KMS-11 (cell line): ENCODE data around the gene GCKR.
"Not testable (repeated sequence)": the region's sequence is repeated elsewhere in the genome, so short reads cannot be mapped to it uniquely, and the experiment has no call there.

Experiments
- H2AFZ ChIP-seq: fragments of 200-600 bp; sonication (generic); 2 replicates; pipeline ENCODE4 v1.6.1; 2016; ENCODE audit warnings: antibody characterized with exemption, mixed run types, low read depth
- H3K27ac ChIP-seq: fragments of 200-600 bp; sonication (generic); 2 replicates; pipeline ENCODE4 v1.6.1; 2016; ENCODE audit warnings: mild to moderate bottlenecking, mixed run types
- H3K27me3 ChIP-seq: fragments of 200-600 bp; sonication (generic); 2 replicates; pipeline ENCODE4 v1.6.1; 2017; ENCODE audit warnings: mild to moderate bottlenecking, low read depth, mixed run types, moderate library complexity; ENCODE audit not compliant: insufficient read depth
- H3K36me3 ChIP-seq: fragments of 200-600 bp; sonication (generic); 2 replicates; pipeline ENCODE4 v1.6.1; 2017; ENCODE audit warnings: mild to moderate bottlenecking, mixed run types; ENCODE audit not compliant: insufficient read depth
- H3K4me1 ChIP-seq: fragments of 200-600 bp; sonication (generic); 2 replicates; pipeline ENCODE4 v1.6.1; 2016; ENCODE audit warnings: mild to moderate bottlenecking, low read depth, mixed run types; ENCODE audit not compliant: poor library complexity, severe bottlenecking
- H3K4me2 ChIP-seq: fragments of 200-600 bp; sonication (generic); 2 replicates; pipeline ENCODE4 v1.7.0; 2016; ENCODE audit warnings: mild to moderate bottlenecking, mixed run types
- H3K4me3 ChIP-seq: fragments of 200-600 bp; sonication (generic); IDR thresholded peaks from 2 replicates; pipeline ENCODE4 v1.6.1; 2017; ENCODE audit warnings: low read depth, low read length, mixed read lengths; ENCODE audit not compliant: insufficient read depth
- H3K79me2 ChIP-seq: fragments of 200-600 bp; sonication (generic); 2 replicates; pipeline ENCODE4 v1.6.1; 2016; ENCODE audit warnings: low read depth, mixed run types; ENCODE audit not compliant: insufficient read depth
- H3K9ac ChIP-seq: fragments of 200-600 bp; sonication (generic); 2 replicates; pipeline ENCODE4 v1.6.1; 2016; ENCODE audit warnings: mild to moderate bottlenecking, mixed run types
- H4K20me1 ChIP-seq: fragments of 200-600 bp; sonication (generic); 2 replicates; pipeline ENCODE4 v1.6.1; 2016; ENCODE audit warnings: mild to moderate bottlenecking, mixed run types; ENCODE audit not compliant: insufficient read depth
- TF ChIP-seq, protein P1 (sequence below): fragments of 200-600 bp; sonication (generic); conservative IDR thresholded peaks from 2 replicates; pipeline ENCODE4 v1.6.1; 2017; ENCODE audit warnings: low read depth, mild to moderate bottlenecking, antibody characterized with exemption, low read length, moderate library complexity, mixed read lengths

GCKR gene

DNA sequence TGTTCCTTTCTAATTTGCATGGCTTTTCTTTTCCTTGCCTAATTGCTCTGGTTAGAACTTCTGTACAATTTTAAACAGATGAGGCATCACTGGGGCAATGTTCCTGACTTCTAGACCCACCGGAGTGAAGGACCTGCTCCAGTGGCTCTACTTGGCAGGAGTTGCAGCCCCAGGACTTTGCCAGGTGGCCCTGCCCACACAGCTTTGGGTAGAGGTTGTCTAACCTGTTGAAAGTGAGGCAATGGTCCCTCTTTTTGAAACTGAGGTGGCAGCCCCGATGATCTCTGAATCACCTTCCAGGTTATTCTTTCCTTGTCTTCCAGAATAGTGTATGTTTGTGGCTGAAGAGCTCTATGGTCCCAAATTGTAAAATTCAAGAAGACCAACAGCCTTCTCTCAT lies 56.3 kb downstream of the GCKR start:
- TF ChIP-seq, protein P1, sequence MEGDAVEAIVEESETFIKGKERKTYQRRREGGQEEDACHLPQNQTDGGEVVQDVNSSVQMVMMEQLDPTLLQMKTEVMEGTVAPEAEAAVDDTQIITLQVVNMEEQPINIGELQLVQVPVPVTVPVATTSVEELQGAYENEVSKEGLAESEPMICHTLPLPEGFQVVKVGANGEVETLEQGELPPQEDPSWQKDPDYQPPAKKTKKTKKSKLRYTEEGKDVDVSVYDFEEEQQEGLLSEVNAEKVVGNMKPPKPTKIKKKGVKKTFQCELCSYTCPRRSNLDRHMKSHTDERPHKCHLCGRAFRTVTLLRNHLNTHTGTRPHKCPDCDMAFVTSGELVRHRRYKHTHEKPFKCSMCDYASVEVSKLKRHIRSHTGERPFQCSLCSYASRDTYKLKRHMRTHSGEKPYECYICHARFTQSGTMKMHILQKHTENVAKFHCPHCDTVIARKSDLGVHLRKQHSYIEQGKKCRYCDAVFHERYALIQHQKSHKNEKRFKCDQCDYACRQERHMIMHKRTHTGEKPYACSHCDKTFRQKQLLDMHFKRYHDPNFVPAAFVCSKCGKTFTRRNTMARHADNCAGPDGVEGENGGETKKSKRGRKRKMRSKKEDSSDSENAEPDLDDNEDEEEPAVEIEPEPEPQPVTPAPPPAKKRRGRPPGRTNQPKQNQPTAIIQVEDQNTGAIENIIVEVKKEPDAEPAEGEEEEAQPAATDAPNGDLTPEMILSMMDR, result no peak
- Histone ChIP-seq H2AFZ (no peak overlapping the region), H3K4me2 (no peak overlapping the region), H3K27me3 (no peaks in the 10 kb centered on the region), H3K4me1 (no peaks in the 10 kb centered on the region), H3K36me3 (no peaks in the 10 kb centered on the region), H3K27ac (no peak overlapping the region), H3K79me2 (no peaks in the 10 kb centered on the region), H4K20me1 (no peaks in the 10 kb centered on the region), H3K4me3 (no peak overlapping the region), H3K9ac (no peak overlapping the region)

GRCh38 chr2:27554451-27554850 lies 57.8 kb downstream of the GCKR start:
- not testable (repeated sequence) for H3K9ac ChIP-seq, H3K27me3 ChIP-seq, H4K20me1 ChIP-seq, H3K4me2 ChIP-seq, H3K36me3 ChIP-seq, H3K4me3 ChIP-seq, H3K79me2 ChIP-seq, H2AFZ ChIP-seq, H3K27ac ChIP-seq, H3K4me1 ChIP-seq

DNA sequence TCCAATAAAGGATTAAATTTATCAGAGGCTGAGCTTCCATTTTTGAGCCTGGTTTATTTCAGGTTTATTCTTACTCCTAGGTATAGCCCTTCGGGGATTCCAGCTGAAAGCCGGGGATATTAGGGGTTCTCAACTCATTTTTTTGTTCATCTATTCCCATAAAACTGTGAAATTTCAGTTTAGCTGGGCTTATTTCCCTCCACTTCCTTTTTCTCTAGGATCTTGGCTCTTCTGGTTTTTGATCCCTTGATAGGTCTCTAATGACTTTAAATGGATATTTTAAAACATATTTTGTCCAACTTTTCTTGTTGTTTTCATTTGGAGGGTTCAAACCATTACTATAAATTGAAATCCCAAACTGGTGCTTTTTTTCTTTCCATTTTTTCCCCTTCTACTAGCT lies 62.6 kb downstream of the GCKR start:
- H3K27me3 ChIP-seq, result no peaks in the 10 kb centered on the region
- H3K36me3 ChIP-seq, result no peaks in the 10 kb centered on the region
- H3K9ac ChIP-seq, result no peak overlapping the region
- H3K79me2 ChIP-seq, result no peaks in the 10 kb centered on the region
- no peaks in the 10 kb centered on the region for H4K20me1 ChIP-seq
- no peak overlapping the region for H3K4me3 ChIP-seq
- H2AFZ ChIP-seq, result no peak overlapping the region
- H3K4me1 ChIP-seq, result no peaks in the 10 kb centered on the region
- no peak overlapping the region for H3K27ac ChIP-seq
- H3K4me2 ChIP-seq, result no peak overlapping the region
- TF ChIP-seq, protein P1, result no peak

- no peak overlapping the region for H3K4me2 ChIP-seq
- TF ChIP-seq, protein P1, result no peak
- no peaks in the 10 kb centered on the region for H3K4me1 ChIP-seq
- H3K79me2 ChIP-seq, result no peaks in the 10 kb centered on the region
- H3K36me3 ChIP-seq, result no peaks in the 10 kb centered on the region
- no peak overlapping the region for H3K27ac ChIP-seq
- no peak overlapping the region for H3K9ac ChIP-seq
- H4K20me1 ChIP-seq, result no peaks in the 10 kb centered on the region
- H2AFZ ChIP-seq, result no peak overlapping the region
- no peak overlapping the region for H3K4me3 ChIP-seq
- H3K27me3 ChIP-seq, result no peaks in the 10 kb centered on the region
Observed at GRCh38 chr2:27561060-27561459, 64.4 kb downstream of the GCKR start.

DNA sequence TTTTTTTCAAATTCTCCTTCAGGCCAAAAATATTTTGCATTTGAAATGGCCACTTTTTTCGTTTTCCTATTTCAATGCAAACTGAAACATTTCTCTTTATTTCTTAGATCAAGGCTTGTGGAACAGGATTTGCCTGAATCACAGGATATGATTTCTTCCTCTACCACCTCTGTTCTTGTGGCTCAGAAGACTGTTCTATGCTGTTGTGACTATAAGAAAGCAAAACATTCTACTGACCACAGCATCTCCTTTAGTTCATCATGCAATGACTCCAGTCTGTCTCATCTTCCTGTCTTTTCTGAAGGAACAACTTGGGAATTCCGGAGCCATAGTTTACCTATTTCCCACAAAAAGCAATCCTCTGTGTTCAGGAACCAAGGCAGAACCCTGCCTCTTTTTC lies 70.0 kb downstream of the GCKR start:
- H3K9ac ChIP-seq, result no peak overlapping the region
- no peak overlapping the region for H2AFZ ChIP-seq
- H3K4me2 ChIP-seq, result no peak overlapping the region
- TF ChIP-seq, protein P1, result no peak
- H3K27me3 ChIP-seq, result no peaks in the 10 kb centered on the region
- H4K20me1 ChIP-seq, result no peaks in the 10 kb centered on the region
- H3K27ac ChIP-seq, result no peak overlapping the region
- no peak overlapping the region for H3K4me3 ChIP-seq
- peaks cover 34% of the 10 kb centered on the region for H3K4me1 ChIP-seq
- no peaks in the 10 kb centered on the region for H3K36me3 ChIP-seq
- no peaks in the 10 kb centered on the region for H3K79me2 ChIP-seq
